Sciatic nerve (tissue), 2 donors: ENCODE measurements around the gene ABLIM3. TPM values are rescaled to one million over a fixed set of nuclear protein-coding genes. Genes with fewer than 3 reads are reported as not detected.

Source experiments
- ATAC-seq: fragments of 200-7000 bp; cut with Tn5 transposase; one replicate; pipeline ENCODE4 v1.9.1; 2020; ENCODE audit warnings: mild to moderate bottlenecking, moderate library complexity
- DNase-seq: peaks from one replicate; pipeline ENCODE4 v3.0.0-alpha.2; 2020; ENCODE audit warnings: low spot score
- intact Hi-C: fragments of 100-400 bp; cut with DNase I; formaldehyde crosslinking; loops from one replicate; pipeline ENCODE4 v1.14.2; 2022
- total RNA-seq: library from RNA; stranded (reverse); fragmentation: NEBNext Ultra II Directional; extraction: Animal tissue kit (Norgen Biotek cat#: 25700); gene quantifications from one replicate; pipeline ENCODE4 v1.2.1, GENCODE V29; 2021
- donor health status: DM: no; HTN: no; CAD: no.
- donor health status: DM: no; HTN: no; CAD: no.

The ABLIM3 gene
- total RNA-seq, 1 donor from 2014 or later, result 67.6 TPM

- ATAC-seq (no peak), DNase-seq (no peak)
- intact Hi-C loops, result no loop called here
Measured at GRCh38 chr5:149153193-149153750, 12.0 kb downstream of the ABLIM3 start.

GRCh38 chr5:149153751-149154610 lies 12.7 kb downstream of the ABLIM3 start:
- intact Hi-C loops, result no loop called here
- peak; percentile 23 for ATAC-seq

GRCh38 chr5:149154650-149155049 lies 13.4 kb downstream of the ABLIM3 start:
- no peak for ATAC-seq
- intact Hi-C loops, result no loop called here
- no peak for DNase-seq

More at GRCh38 chr5:149153751-149154610, 12.7 kb downstream of the ABLIM3 start:
- no peak for DNase-seq

- ATAC-seq (no peak), DNase-seq (no peak)
- intact Hi-C loops, result no loop called here
Measured at GRCh38 chr5:149156435-149157083, 15.3 kb downstream of the ABLIM3 start.

GRCh38 chr5:149157330-149157729 lies 16.0 kb downstream of the ABLIM3 start:
- no peak for ATAC-seq
- intact Hi-C loops, result no loop called here
- no peak for DNase-seq

GRCh38 chr5:149160291-149160787 lies 19.0 kb downstream of the ABLIM3 start:
- DNase-seq, result no peak
- intact Hi-C loops, result no loop called here
- no peak for ATAC-seq

- intact Hi-C loops, result no loop called here
- DNase-seq, result no peak
- ATAC-seq, result no peak
Measured at GRCh38 chr5:149161026-149161687, 19.9 kb downstream of the ABLIM3 start.

- ATAC-seq, result no peak
- intact Hi-C loops, result no loop called here
- no peak for DNase-seq
Measured at GRCh38 chr5:149161850-149162249, 20.6 kb downstream of the ABLIM3 start.

GRCh38 chr5:149162401-149163084 lies 21.2 kb downstream of the ABLIM3 start:
- ATAC-seq (no peak), DNase-seq (no peak)
- intact Hi-C loops, result no loop called here

GRCh38 chr5:149164731-149165130 lies 23.4 kb downstream of the ABLIM3 start:
- ATAC-seq (no peak), DNase-seq (no peak)
- intact Hi-C loops, result no loop called here

GRCh38 chr5:149166128-149166527 lies 24.8 kb downstream of the ABLIM3 start:
- ATAC-seq (no peak), DNase-seq (no peak)
- intact Hi-C loops, result no loop called here

- intact Hi-C loops, result no loop called here
- DNase-seq, result no peak
- ATAC-seq, result no peak
Measured at GRCh38 chr5:149166591-149167100, 25.4 kb downstream of the ABLIM3 start.

GRCh38 chr5:149168276-149168906 lies 27.1 kb downstream of the ABLIM3 start:
- DNase-seq, result no peak
- no peak for ATAC-seq
- intact Hi-C loops, result no loop called here

- intact Hi-C loops, result no loop called here
- ATAC-seq (no peak), DNase-seq (no peak)
Measured at GRCh38 chr5:149170299-149170698, 29.0 kb downstream of the ABLIM3 start.

GRCh38 chr5:149172261-149172660 lies 31.0 kb downstream of the ABLIM3 start:
- DNase-seq (no peak), ATAC-seq (no peak)
- intact Hi-C loops, result no loop called here

- intact Hi-C loops, result no loop called here
- ATAC-seq (no peak), DNase-seq (no peak)
Measured at GRCh38 chr5:149172709-149173505, 31.6 kb downstream of the ABLIM3 start.

GRCh38 chr5:149174847-149175234 lies 33.5 kb downstream of the ABLIM3 start:
- intact Hi-C loops, result no loop called here
- DNase-seq (no peak), ATAC-seq (no peak)
